Keratinocyte (primary cell): ENCODE results near the gene RPP30. TPM values are rescaled to one million over a fixed set of nuclear protein-coding genes. Genes with fewer than 3 reads are reported as not detected.

Source experiments
- DNase-seq: peaks from one replicate; pipeline ENCODE4 v3.0.0-alpha.2; 2011; ENCODE audit warnings: low read depth, missing footprints, low spot score
- FAIRE-seq: peaks from 2 replicates; lab custom pipeline; 2011; peaks lifted over from hg19 to GRCh38; lab: Jason Lieb, UNC
- H2AFZ ChIP-seq: 2 replicates; pipeline ENCODE4 v1.6.0; 2012; ENCODE audit warnings: low read length, control low read depth, inconsistent platforms; ENCODE audit not compliant: control insufficient read depth
- H3K27ac ChIP-seq: 2 replicates; pipeline ENCODE4 v1.5.1; 2011; ENCODE audit warnings: low read length; ENCODE audit not compliant: control insufficient read depth, insufficient read depth
- H3K27me3 ChIP-seq: 3 replicates; pipeline ENCODE4 v1.6.0; 2011; ENCODE audit warnings: low read length; ENCODE audit not compliant: control insufficient read depth, insufficient read depth; ENCODE audit errors: extremely low read depth
- H3K36me3 ChIP-seq, 2 experiments: 2 replicates in 1 of 2; 3 replicates in 1 of 2; pipeline ENCODE4 v1.5.1; 2011; ENCODE audit warnings: low read length in 2 of 2, mild to moderate bottlenecking in 1 of 2; ENCODE audit not compliant: control insufficient read depth in 2 of 2, insufficient read depth in 2 of 2; ENCODE audit errors: extremely low read depth in 1 of 2
- H3K4me1 ChIP-seq: 3 replicates; pipeline ENCODE4 v1.5.1; 2011; ENCODE audit warnings: low read length; ENCODE audit not compliant: control insufficient read depth, insufficient read depth; ENCODE audit errors: extremely low read depth
- H3K4me2 ChIP-seq: 3 replicates; pipeline ENCODE4 v1.6.0; 2011; ENCODE audit warnings: low read depth, low read length; ENCODE audit not compliant: control insufficient read depth, insufficient read depth; ENCODE audit errors: extremely low read depth
- H3K4me3 ChIP-seq, 3 experiments: fragments of 200-600 bp in 1 of 3; sonication (generic) in 1 of 3; 2 replicates in 2 of 3; 3 replicates in 1 of 3; pipeline ENCODE4 v1.5.1; 2011 to 2016; ENCODE audit warnings: low read length in 3 of 3, mild to moderate bottlenecking in 3 of 3, control low read depth in 2 of 3, inconsistent platforms in 1 of 3, low read depth in 1 of 3, mixed read lengths in 1 of 3, mixed run types in 1 of 3, moderate library complexity in 1 of 3; ENCODE audit not compliant: control insufficient read depth in 2 of 3, insufficient read depth in 2 of 3; ENCODE audit errors: extremely low read depth in 1 of 3
- H3K79me2 ChIP-seq: 2 replicates; pipeline ENCODE4 v1.6.0; 2012; ENCODE audit warnings: low read length; ENCODE audit not compliant: control insufficient read depth, insufficient read depth
- H3K9ac ChIP-seq: 3 replicates; pipeline ENCODE4 v1.6.0; 2011; ENCODE audit warnings: low read length; ENCODE audit not compliant: control insufficient read depth, insufficient read depth; ENCODE audit errors: extremely low read depth
- H3K9me1 ChIP-seq: 3 replicates; pipeline ENCODE4 v1.6.0; 2011; ENCODE audit warnings: low read length; ENCODE audit not compliant: control insufficient read depth, insufficient read depth; ENCODE audit errors: extremely low read depth
- H3K9me3 ChIP-seq: 2 replicates; pipeline ENCODE4 v1.5.1; 2012; ENCODE audit warnings: low read depth, low read length; ENCODE audit not compliant: control insufficient read depth
- H4K20me1 ChIP-seq: 3 replicates; pipeline ENCODE4 v1.6.0; 2011; ENCODE audit warnings: low read length; ENCODE audit not compliant: control insufficient read depth, insufficient read depth; ENCODE audit errors: extremely low read depth
- CTCF ChIP-seq, 3 experiments: IDR thresholded peaks in 1 of 3; conservative IDR thresholded peaks in 1 of 3; optimal IDR thresholded peaks in 1 of 3; 2 replicates in 2 of 3; 3 replicates in 1 of 3; pipeline versions ENCODE3 to v1.5.1; 2011; ENCODE audit warnings: low read length in 3 of 3, mild to moderate bottlenecking in 3 of 3, moderate library complexity in 2 of 3, control low read depth in 1 of 3, inconsistent platforms in 1 of 3; ENCODE audit not compliant: insufficient read depth in 2 of 3; ENCODE audit errors: extremely low read depth in 1 of 3
- EZH2 ChIP-seq: IDR thresholded peaks from one replicate; pipeline ENCODE4 v1.6.1; 2012; ENCODE audit warnings: inconsistent platforms, mild to moderate bottlenecking, low read length, moderate library complexity
- dilution Hi-C: fragments of 300-500 bp; cut with MboI; formaldehyde crosslinking; loops from one replicate; pipeline ENCODE4 v1.7.0; 2020; ENCODE audit warnings: low sequenced_read_pairs; ENCODE audit not compliant: extremely low pct_ligation_motif_present
- polyA plus RNA-seq, 5 experiments: library from polyadenylated mRNA; depleted of rRNA in 3 of 5; stranded (reverse) in 3 of 5; stranded (forward) in 1 of 5; unstranded in 1 of 5; fragments of >200 nt; gene quantifications; 1 replicate in 1 of 5; 2 replicates in 3 of 5; 3 replicates in 1 of 5; pipeline versions ENCODE4 v1.2.1 to v1.2.3, GENCODE V29; 2011 to 2012; ENCODE audit warnings: missing spikeins in 2 of 5, low read depth in 1 of 5, low replicate concordance in 1 of 5

RPP30 gene
- polyA plus RNA-seq, 1 donor (not counting 4 experiments of a cell fraction or from before 2014, with no cell fraction given) = 48.6 TPM

DNA sequence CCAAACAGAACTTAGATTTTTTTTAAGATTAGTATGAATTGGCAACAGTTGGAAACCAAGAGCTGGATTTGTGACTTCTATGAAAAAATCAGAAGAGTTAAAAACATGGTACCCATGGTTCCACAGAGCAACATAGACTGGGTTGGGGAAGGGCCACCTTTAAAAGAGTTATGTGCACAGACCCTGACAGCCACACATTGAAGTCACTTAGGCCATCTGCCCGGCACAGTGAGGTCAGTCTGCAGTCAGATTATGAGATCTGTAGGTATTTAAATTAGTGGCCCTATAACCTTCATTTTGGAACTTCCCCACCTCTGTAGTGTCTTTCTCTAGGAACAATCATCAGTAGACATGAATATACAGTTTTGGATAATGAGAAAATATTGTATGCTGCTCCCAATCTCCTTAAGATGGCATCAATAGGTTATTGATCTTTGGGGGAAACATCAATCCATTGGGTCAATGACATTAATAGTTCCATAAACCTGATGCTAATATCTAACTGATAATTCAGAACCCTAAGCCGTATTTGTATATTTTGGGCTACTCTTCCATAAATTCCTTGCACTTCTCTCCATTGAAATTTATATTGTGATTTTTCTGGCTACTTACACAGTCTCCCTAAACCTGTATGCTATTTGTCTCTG lies 42.1 kb downstream of the RPP30 start:
- no peaks in the 10 kb centered on the region for H3K27me3 ChIP-seq
- no peak overlapping the region for H3K9ac ChIP-seq
- H2AFZ ChIP-seq = no peak overlapping the region
- no peaks in the 10 kb centered on the region for H3K9me1 ChIP-seq
- peaks cover 13% of the 10 kb centered on the region for H3K4me1 ChIP-seq
- no peaks in the 10 kb centered on the region for H3K36me3 ChIP-seq
- FAIRE-seq = no peak
- no peaks in the 10 kb centered on the region for H3K79me2 ChIP-seq
- no peaks in the 10 kb centered on the region for H4K20me1 ChIP-seq
- DNase-seq = no peak
- dilution Hi-C loops = no loop called here
- no peak overlapping the region for H3K4me3 ChIP-seq
- TF ChIP-seq CTCF (optimal IDR thresholded peaks at IDR 0.05 in 1 of 3, IDR thresholded peaks at IDR 0.05 in 1 of 3, conservative IDR thresholded peaks at IDR 0.05 in 1 of 3; ENCODE audit: extremely low read depth in 1 of 3, insufficient read depth in 2 of 3, low read length in 3 of 3) = no peak
- TF ChIP-seq EZH2 = no peak
- H3K9me3 ChIP-seq = no peaks in the 10 kb centered on the region
- no peak overlapping the region for H3K4me2 ChIP-seq
- H3K27ac ChIP-seq = no peak overlapping the region

- H3K27me3 ChIP-seq = no peaks in the 10 kb centered on the region
- H3K4me1 ChIP-seq = peaks cover 13% of the 10 kb centered on the region
- no peaks in the 10 kb centered on the region for H3K9me1 ChIP-seq
- H2AFZ ChIP-seq = no peak overlapping the region
- dilution Hi-C loops = no loop called here
- no peaks in the 10 kb centered on the region for H4K20me1 ChIP-seq
- no peak overlapping the region for H3K4me2 ChIP-seq
- TF ChIP-seq CTCF (optimal IDR thresholded peaks at IDR 0.05 in 1 of 3, IDR thresholded peaks at IDR 0.05 in 1 of 3, conservative IDR thresholded peaks at IDR 0.05 in 1 of 3; ENCODE audit: extremely low read depth in 1 of 3, insufficient read depth in 2 of 3, low read length in 3 of 3) (no peak), EZH2 (no peak)
- FAIRE-seq (no peak), DNase-seq (no peak)
- no peaks in the 10 kb centered on the region for H3K79me2 ChIP-seq
- H3K36me3 ChIP-seq = no peaks in the 10 kb centered on the region
- no peak overlapping the region for H3K4me3 ChIP-seq
- no peak overlapping the region for H3K27ac ChIP-seq
- H3K9ac ChIP-seq = no peak overlapping the region
- no peaks in the 10 kb centered on the region for H3K9me3 ChIP-seq
Observed at GRCh38 chr10:90914992-90915765, 43.4 kb downstream of the RPP30 start.
